ENCODE data around the gene UQCR11. TPM values are rescaled to one million over a fixed set of nuclear protein-coding genes. Genes with fewer than 3 reads are reported as not detected.

UQCR11 gene
- total and polyA plus RNA-seq, 12 donors = 47.1 to 336 (median 166) TPM

DNA sequence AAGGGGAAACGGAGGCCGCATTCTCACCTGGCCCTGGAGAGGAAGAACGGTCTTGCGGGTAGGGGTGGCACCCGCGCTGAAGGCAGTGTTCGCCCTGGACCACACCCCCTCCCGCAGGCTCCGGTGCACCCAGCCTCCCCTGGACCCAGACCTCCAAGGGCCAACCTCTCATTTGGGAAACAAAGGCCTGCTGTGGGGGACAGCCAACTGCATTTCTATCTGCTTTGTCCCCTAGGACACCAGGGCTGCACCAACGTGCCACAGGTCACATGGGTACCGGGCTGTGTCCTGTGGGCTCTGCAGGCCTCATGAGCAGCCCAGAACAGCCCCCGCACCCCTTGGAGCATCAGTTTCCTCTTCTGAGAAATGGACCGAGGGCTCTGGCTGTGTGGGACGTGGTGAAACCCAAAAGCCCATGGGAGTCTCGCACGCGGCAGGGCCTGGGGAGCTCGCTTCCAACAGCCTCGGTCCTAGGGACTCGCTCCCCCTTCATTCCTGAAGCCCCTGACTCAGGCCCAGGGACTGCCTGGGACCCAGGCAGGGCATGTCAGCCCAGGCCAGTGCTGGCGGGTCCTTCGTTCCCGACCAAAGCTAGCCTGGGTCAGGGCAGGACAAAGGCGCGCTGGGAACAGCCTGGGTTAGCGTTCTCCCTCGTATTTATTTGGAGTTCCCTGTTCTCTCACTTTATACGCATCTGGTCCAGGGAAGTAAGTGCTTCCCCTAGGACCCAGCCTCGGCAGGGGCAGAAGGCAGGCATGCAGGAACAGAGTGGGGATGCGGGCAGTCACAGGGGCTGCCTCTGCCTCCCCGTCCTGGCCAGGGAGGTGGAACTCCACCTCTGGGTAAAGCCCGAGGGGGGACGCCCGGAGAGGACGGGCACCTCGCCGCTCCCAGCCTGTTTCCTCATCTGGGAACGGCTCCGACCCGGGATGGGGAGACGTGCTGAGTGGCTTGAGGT, 42.5 kb upstream of the UQCR11 start:
- H3K36me3 ChIP-seq (replicated peaks in 1 of 2) = peaks cover 0 to 5% of the 10 kb centered on the region in 2 donors
- no peaks in the 10 kb centered on the region for H3K9me3 ChIP-seq (replicated peaks in 1 of 3)
- 94 to 96% (median 95%) methylated on average over 22 to 41 of the region's 41 CpGs for WGBS, 4 donors
- H3K4me1 ChIP-seq (replicated peaks in 1 of 2) = peaks cover 10 to 13% of the 10 kb centered on the region in 2 donors
- H3K27me3 ChIP-seq = no peaks in the 10 kb centered on the region
- H3K4me3 ChIP-seq = no peak overlapping the region
- DNase-seq = no peak
- no peak for TF ChIP-seq POLR2A (IDR thresholded peaks at IDR 0.05)
- TF ChIP-seq, protein P1, sequence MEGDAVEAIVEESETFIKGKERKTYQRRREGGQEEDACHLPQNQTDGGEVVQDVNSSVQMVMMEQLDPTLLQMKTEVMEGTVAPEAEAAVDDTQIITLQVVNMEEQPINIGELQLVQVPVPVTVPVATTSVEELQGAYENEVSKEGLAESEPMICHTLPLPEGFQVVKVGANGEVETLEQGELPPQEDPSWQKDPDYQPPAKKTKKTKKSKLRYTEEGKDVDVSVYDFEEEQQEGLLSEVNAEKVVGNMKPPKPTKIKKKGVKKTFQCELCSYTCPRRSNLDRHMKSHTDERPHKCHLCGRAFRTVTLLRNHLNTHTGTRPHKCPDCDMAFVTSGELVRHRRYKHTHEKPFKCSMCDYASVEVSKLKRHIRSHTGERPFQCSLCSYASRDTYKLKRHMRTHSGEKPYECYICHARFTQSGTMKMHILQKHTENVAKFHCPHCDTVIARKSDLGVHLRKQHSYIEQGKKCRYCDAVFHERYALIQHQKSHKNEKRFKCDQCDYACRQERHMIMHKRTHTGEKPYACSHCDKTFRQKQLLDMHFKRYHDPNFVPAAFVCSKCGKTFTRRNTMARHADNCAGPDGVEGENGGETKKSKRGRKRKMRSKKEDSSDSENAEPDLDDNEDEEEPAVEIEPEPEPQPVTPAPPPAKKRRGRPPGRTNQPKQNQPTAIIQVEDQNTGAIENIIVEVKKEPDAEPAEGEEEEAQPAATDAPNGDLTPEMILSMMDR (IDR thresholded peaks at IDR 0.05) = no peak
- H3K27ac ChIP-seq = no peak overlapping the region
- intact Hi-C loops (cut with DNase I) = no loop called here

DNA sequence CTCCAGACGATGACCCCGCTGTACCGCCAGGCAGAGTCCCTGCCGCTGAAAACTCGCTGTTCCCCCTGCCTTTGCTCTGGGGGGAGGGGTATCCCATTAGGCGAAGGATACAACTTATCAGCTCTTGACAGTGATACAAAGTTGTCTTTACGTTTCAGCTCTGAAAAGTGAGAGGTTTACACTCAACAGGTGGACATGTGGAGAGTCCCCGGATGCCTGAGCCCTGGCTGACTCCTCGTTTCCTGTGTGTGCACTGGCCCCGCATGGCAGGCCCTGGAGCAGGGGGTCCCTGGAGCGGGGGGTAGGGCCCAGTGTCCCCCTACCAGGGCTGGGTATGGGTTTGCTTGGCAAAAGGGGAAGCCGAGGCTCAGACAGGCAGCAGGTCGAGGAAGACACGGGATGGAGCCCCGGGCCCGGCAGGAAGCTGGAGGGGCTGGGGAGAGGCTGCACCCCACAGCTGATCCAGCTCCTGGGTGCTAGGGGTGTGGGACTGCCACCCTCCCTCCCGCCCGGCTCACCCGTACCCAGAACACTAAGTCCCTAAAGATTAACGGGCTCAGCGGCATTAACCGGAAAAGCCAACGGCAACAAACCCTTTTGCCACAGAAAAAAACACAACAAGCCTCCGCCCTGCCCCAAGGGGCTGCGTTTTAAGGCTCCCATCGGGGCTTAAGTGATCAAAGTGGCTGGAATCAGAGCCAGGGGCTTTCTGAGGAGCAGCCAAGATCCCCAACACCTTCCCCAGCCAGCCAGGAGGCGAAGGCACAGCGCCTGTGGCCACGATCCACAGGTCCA, 41.6 kb upstream of the UQCR11 start:
- H3K9me3 ChIP-seq (replicated peaks in 1 of 3) = no peaks in the 10 kb centered on the region
- no peak for DNase-seq
- H3K36me3 ChIP-seq (replicated peaks in 1 of 2) = peaks cover 0 to 5% of the 10 kb centered on the region in 2 donors
- WGBS, 4 donors = 89 to 94% (median 92%) methylated on average over 16 to 29 of the region's 29 CpGs
- intact Hi-C loops (cut with DNase I) = no loop called here
- no peak overlapping the region for H3K4me3 ChIP-seq
- TF ChIP-seq, protein P1 (IDR thresholded peaks at IDR 0.05) = no peak
- no peak overlapping the region for H3K27ac ChIP-seq
- peaks cover 10 to 13% of the 10 kb centered on the region in 2 donors for H3K4me1 ChIP-seq (replicated peaks in 1 of 2)
- no peaks in the 10 kb centered on the region for H3K27me3 ChIP-seq

DNA sequence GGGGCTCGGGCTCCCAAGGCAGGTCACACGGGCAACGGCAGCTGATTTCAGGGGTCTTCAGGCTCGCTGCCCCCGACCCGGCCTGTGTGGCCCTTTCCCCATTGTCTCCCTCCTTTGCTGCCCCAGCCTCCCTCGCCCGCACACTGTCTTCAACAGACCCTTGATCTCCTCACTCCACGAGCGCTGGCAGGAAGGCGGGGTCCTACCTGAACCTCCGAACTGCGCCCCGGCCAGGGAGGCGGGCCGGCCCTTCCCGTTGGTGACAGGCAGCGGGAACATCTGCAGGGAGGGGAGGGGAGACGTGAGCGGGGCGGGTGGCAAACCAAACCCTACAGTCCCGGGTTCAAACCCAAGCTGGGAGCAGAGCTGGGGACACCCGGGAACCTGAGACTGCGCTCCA, 40.9 kb upstream of the UQCR11 start:
- H3K36me3 ChIP-seq (replicated peaks in 1 of 2) = peaks cover 0 to 5% of the 10 kb centered on the region in 2 donors
- WGBS, 4 donors = 90 to 95% (median 94%) methylated on average over 13 to 24 of the region's 24 CpGs
- intact Hi-C loops (cut with DNase I) = no loop called here

More for the DNA sequence above, 40.9 kb upstream of the UQCR11 start:
- no peaks in the 10 kb centered on the region for H3K9me3 ChIP-seq (replicated peaks in 1 of 3)
- DNase-seq = peak in 1 of 7 donors; percentile 5
- no peak overlapping the region for H3K4me3 ChIP-seq
- no peaks in the 10 kb centered on the region for H3K27me3 ChIP-seq
- H3K27ac ChIP-seq = no peak overlapping the region
- TF ChIP-seq, protein P1 (IDR thresholded peaks at IDR 0.05) = no peak
- TF ChIP-seq POLR2A (IDR thresholded peaks at IDR 0.05) = no peak
- peaks cover 6 to 9% of the 10 kb centered on the region in 2 donors for H3K4me1 ChIP-seq (replicated peaks in 1 of 2)
